ENCODE results near the gene SETBP1.

- TF ChIP-seq CTCF (IDR thresholded peaks at IDR 0.05; ENCODE audit: low read depth, low read length, poor library complexity, severe bottlenecking) (no peak), EZH2phosphoT487 (IDR thresholded peaks at IDR 0.05; ENCODE audit: borderline replicate concordance, low read length) (no peak)
Measured at GRCh38 chr18:44714376-44714775, 33.7 kb downstream of the SETBP1 start.
